ENCODE data around the gene ARID5A. TPM values are rescaled to one million over a fixed set of nuclear protein-coding genes. Genes with fewer than 3 reads are reported as not detected.

ARID5A gene
- total and polyA plus RNA-seq, 9 of the 15 experiments (the other 6 are each of a cell fraction or from before 2014, with no cell fraction given) = 0.14 to 12.5 (median 3.0) TPM

DNA sequence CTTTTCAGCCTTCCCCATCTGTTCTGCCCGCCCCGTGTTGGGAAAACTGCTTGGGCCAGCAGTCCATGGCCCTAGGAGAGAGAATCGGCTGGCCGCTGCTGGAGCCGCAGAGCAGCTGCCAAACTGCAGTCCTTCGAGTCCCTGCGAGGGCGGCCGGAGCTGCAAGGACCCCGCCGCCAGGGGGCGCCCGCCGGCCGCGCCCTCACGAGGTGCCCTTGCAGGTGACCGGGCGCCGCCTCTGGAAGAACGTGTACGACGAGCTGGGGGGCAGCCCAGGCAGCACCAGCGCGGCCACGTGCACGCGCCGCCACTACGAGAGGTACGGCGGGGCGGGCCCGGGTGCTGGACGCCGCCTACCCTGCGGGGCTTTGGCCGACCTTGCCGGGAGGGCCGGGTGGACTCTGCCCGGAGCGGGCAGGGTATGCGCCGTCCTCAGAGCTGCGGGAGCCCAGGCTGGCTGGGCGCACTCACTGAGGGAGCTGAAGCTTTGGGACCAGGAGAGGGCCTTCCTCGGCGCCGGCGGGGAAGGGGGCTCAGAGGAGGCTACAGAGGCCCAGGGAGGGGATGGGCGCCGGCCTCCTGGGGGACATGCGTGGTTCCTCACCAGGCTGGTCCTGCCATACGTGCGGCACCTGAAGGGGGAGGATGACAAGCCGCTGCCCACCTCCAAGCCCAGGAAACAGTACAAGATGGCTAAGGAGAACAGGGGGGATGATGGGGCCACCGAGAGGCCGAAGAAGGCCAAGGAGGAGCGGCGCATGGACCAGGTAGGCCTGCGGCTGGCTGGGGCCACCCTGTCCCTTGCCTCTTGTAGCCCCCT, 13.6 kb downstream of the ARID5A start (continued):
- TF ChIP-seq, protein P1, sequence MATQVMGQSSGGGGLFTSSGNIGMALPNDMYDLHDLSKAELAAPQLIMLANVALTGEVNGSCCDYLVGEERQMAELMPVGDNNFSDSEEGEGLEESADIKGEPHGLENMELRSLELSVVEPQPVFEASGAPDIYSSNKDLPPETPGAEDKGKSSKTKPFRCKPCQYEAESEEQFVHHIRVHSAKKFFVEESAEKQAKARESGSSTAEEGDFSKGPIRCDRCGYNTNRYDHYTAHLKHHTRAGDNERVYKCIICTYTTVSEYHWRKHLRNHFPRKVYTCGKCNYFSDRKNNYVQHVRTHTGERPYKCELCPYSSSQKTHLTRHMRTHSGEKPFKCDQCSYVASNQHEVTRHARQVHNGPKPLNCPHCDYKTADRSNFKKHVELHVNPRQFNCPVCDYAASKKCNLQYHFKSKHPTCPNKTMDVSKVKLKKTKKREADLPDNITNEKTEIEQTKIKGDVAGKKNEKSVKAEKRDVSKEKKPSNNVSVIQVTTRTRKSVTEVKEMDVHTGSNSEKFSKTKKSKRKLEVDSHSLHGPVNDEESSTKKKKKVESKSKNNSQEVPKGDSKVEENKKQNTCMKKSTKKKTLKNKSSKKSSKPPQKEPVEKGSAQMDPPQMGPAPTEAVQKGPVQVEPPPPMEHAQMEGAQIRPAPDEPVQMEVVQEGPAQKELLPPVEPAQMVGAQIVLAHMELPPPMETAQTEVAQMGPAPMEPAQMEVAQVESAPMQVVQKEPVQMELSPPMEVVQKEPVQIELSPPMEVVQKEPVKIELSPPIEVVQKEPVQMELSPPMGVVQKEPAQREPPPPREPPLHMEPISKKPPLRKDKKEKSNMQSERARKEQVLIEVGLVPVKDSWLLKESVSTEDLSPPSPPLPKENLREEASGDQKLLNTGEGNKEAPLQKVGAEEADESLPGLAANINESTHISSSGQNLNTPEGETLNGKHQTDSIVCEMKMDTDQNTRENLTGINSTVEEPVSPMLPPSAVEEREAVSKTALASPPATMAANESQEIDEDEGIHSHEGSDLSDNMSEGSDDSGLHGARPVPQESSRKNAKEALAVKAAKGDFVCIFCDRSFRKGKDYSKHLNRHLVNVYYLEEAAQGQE (IDR thresholded peaks at IDR 0.05; ENCODE audit: borderline replicate concordance) = peak; percentile 82
- TF ChIP-seq, protein P1 (CRISPR knock-in tag; IDR thresholded peaks at IDR 0.05; ENCODE audit: low read depth) = no peak
- peak; percentile 25 for TF ChIP-seq HMGN3 (IDR thresholded peaks at IDR 0.05; ENCODE audit: borderline replicate concordance, extremely low read depth, insufficient read length, low read depth, low read length)
- TF ChIP-seq POLR2B (IDR thresholded peaks at IDR 0.05; ENCODE audit: low read depth, partially characterized antibody) = no peak
- no peak for TF ChIP-seq NR3C1 (CRISPR knock-in tag; IDR thresholded peaks at IDR 0.05)
- no peak for TF ChIP-seq FOXJ2 (tag; IDR thresholded peaks at IDR 0.05)
- no peak for TF ChIP-seq ZNF584 (CRISPR knock-in tag; IDR thresholded peaks at IDR 0.05; ENCODE audit: low read depth)
- no peak for TF ChIP-seq GATAD2B (IDR thresholded peaks at IDR 0.05; ENCODE audit: borderline replicate concordance)
- TF ChIP-seq NFE2 (IDR thresholded peaks at IDR 0.05; ENCODE audit: low read depth) = no peak
- peak; percentile 62; the same call in 1 of the 2 replicates for TF ChIP-seq CTBP1 (IDR thresholded peaks at IDR 0.05; ENCODE audit: borderline replicate concordance)
- TF ChIP-seq KAT2B (IDR thresholded peaks at IDR 0.05; ENCODE audit: low read depth, low read length) = no peak
- TF ChIP-seq NONO (IDR thresholded peaks at IDR 0.05; ENCODE audit: low read depth in 2 of 2, low read length in 1 of 2) = peak in 1 of 2 experiments; percentile 50; a peak in 1 of 4 replicates
- TF ChIP-seq NCOA2 (IDR thresholded peaks at IDR 0.05; ENCODE audit: partially characterized antibody in 2 of 2) = no peak
- TF ChIP-seq, protein P2, sequence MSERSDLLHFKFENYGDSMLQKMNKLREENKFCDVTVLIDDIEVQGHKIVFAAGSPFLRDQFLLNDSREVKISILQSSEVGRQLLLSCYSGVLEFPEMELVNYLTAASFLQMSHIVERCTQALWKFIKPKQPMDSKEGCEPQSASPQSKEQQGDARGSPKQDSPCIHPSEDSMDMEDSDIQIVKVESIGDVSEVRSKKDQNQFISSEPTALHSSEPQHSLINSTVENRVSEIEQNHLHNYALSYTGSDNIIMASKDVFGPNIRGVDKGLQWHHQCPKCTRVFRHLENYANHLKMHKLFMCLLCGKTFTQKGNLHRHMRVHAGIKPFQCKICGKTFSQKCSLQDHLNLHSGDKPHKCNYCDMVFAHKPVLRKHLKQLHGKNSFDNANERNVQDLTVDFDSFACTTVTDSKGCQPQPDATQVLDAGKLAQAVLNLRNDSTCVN (CRISPR knock-in tag; IDR thresholded peaks at IDR 0.05) = no peak
- TF ChIP-seq, protein P3, sequence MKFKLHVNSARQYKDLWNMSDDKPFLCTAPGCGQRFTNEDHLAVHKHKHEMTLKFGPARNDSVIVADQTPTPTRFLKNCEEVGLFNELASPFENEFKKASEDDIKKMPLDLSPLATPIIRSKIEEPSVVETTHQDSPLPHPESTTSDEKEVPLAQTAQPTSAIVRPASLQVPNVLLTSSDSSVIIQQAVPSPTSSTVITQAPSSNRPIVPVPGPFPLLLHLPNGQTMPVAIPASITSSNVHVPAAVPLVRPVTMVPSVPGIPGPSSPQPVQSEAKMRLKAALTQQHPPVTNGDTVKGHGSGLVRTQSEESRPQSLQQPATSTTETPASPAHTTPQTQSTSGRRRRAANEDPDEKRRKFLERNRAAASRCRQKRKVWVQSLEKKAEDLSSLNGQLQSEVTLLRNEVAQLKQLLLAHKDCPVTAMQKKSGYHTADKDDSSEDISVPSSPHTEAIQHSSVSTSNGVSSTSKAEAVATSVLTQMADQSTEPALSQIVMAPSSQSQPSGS (CRISPR knock-in tag; IDR thresholded peaks at IDR 0.05) = no peak
- TF ChIP-seq ATF7 (IDR thresholded peaks at IDR 0.05) = 0 out of 2 replicates have a peak, but pooled peaks have one; percentile 18
- no peak for TF ChIP-seq HDAC3 (IDR thresholded peaks at IDR 0.05; ENCODE audit: borderline replicate concordance, partially characterized antibody)
